Transverse colon (tissue), 3 donors: ENCODE data around the gene TMEM17.

Source experiments
- POLR2A ChIP-seq: fragments of 450-650 bp; IDR thresholded peaks from one replicate; pipeline ENCODE4 v1.6.1; 2016; ENCODE audit warnings: antibody characterized with exemption, mild to moderate bottlenecking, moderate library complexity
- TF ChIP-seq, protein P1 (sequence below), 5 experiments: fragments of 200-600 bp in 3 of 5; fragments of 450-650 bp in 2 of 5; sonication (generic) in 3 of 5; IDR thresholded peaks; 1 replicate in 2 of 5; 2 replicates in 3 of 5; pipeline ENCODE4 v1.5.1; 2016 to 2017; ENCODE audit warnings: antibody characterized with exemption in 5 of 5, inconsistent platforms in 3 of 5, mild to moderate bottlenecking in 2 of 5, moderate library complexity in 1 of 5

DNA sequence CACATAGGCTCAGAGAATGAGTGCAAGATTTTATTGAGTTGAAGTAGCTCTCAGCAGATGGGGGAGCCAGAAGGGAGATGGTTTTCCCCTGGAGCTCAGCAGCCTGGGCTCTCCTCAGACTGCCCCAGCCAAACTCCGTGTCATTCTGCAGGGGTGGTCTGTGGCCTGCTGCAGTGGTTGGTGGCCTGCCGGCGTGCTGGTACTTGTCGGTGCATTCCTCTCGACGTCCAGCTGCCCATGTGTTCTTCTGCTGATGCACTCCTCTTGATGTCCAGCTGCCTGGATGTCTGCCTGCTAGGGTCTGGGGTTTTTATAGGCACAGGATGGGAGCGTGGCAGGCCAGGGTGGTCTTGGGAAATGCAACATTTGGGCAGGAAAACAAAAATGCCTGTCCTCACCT is 25.6 kb upstream of the TMEM17 start:
- TF ChIP-seq POLR2A = no peak
- TF ChIP-seq, protein P1, sequence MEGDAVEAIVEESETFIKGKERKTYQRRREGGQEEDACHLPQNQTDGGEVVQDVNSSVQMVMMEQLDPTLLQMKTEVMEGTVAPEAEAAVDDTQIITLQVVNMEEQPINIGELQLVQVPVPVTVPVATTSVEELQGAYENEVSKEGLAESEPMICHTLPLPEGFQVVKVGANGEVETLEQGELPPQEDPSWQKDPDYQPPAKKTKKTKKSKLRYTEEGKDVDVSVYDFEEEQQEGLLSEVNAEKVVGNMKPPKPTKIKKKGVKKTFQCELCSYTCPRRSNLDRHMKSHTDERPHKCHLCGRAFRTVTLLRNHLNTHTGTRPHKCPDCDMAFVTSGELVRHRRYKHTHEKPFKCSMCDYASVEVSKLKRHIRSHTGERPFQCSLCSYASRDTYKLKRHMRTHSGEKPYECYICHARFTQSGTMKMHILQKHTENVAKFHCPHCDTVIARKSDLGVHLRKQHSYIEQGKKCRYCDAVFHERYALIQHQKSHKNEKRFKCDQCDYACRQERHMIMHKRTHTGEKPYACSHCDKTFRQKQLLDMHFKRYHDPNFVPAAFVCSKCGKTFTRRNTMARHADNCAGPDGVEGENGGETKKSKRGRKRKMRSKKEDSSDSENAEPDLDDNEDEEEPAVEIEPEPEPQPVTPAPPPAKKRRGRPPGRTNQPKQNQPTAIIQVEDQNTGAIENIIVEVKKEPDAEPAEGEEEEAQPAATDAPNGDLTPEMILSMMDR (IDR thresholded peaks at IDR 0.05) = no peak
